Mesothelial cell of epicardium (in vitro differentiated cells): ENCODE measurements around the gene MCAT. TPM values are rescaled to one million over a fixed set of nuclear protein-coding genes. Genes with fewer than 3 reads are reported as not detected.

Source experiments
- DNase-seq, 2 experiments: peaks; one replicate each; pipeline ENCODE4 v3.0.0; 2021; ENCODE audit warnings: low spot score in 2 of 2; ENCODE audit not compliant: unreplicated experiment in 2 of 2
- H3K27ac Mint-ChIP-seq: 2 replicates; pipeline ENCODE4 v1.8.0; 2021; ENCODE audit warnings: mixed read lengths
- H3K27me3 Mint-ChIP-seq: 2 replicates; pipeline ENCODE4 v1.8.0; 2021; ENCODE audit warnings: low read depth, mixed read lengths
- H3K36me3 Mint-ChIP-seq: 2 replicates; pipeline ENCODE4 v1.8.0; 2021; ENCODE audit warnings: mixed read lengths
- H3K4me1 Mint-ChIP-seq: 2 replicates; pipeline ENCODE4 v1.8.0; 2021; ENCODE audit warnings: mixed read lengths
- H3K4me3 Mint-ChIP-seq: 2 replicates; pipeline ENCODE4 v1.8.0; 2021; ENCODE audit warnings: mild to moderate bottlenecking, moderate library complexity, mixed read lengths
- H3K9me3 Mint-ChIP-seq: 2 replicates; pipeline ENCODE4 v1.8.0; 2021; ENCODE audit warnings: mixed read lengths
- CTCF ChIP-seq: fragments of 200-600 bp; sonication (generic); IDR thresholded peaks from one replicate; pipeline ENCODE4 v1.5.0; 2021; ENCODE audit warnings: antibody characterized with exemption; ENCODE audit not compliant: unreplicated experiment
- total RNA-seq: library from RNA; stranded (reverse); gene quantifications from 3 replicates; pipeline ENCODE4 v1.2.1, GENCODE V29; 2021

Gene MCAT
- total RNA-seq, 1 donor from 2014 or later: 18.1 TPM

GRCh38 chr22:43160497-43161126, 17.4 kb upstream of the MCAT start:
- Mint-ChIP-seq H3K27me3 (no peaks in the 10 kb centered on the region), H3K27ac (no peak overlapping the region), H3K4me1 (peaks cover 4% of the 10 kb centered on the region), H3K36me3 (no peaks in the 10 kb centered on the region), H3K9me3 (no peaks in the 10 kb centered on the region), H3K4me3 (no peak overlapping the region)
- no peak for DNase-seq
- TF ChIP-seq CTCF: no peak

GRCh38 chr22:43159484-43160178, 16.4 kb upstream of the MCAT start:
- Mint-ChIP-seq H3K36me3 (no peaks in the 10 kb centered on the region), H3K9me3 (no peaks in the 10 kb centered on the region), H3K4me1 (peaks cover 4% of the 10 kb centered on the region), H3K27me3 (no peaks in the 10 kb centered on the region), H3K4me3 (no peak overlapping the region), H3K27ac (no peak overlapping the region)
- no peak for TF ChIP-seq CTCF
- no peak for DNase-seq

GRCh38 chr22:43158778-43159483, 15.7 kb upstream of the MCAT start:
- no peak for DNase-seq
- H3K9me3 Mint-ChIP-seq: no peaks in the 10 kb centered on the region
- H3K27ac Mint-ChIP-seq: no peak overlapping the region
- H3K27me3 Mint-ChIP-seq: no peaks in the 10 kb centered on the region
- no peak overlapping the region for H3K4me3 Mint-ChIP-seq
- H3K4me1 Mint-ChIP-seq: no peaks in the 10 kb centered on the region
- TF ChIP-seq CTCF: no peak
- no peaks in the 10 kb centered on the region for H3K36me3 Mint-ChIP-seq

GRCh38 chr22:43157874-43158546, 14.8 kb upstream of the MCAT start:
- H3K4me1 Mint-ChIP-seq: peaks cover 1% of the 10 kb centered on the region
- no peaks in the 10 kb centered on the region for H3K36me3 Mint-ChIP-seq
- no peak overlapping the region for H3K27ac Mint-ChIP-seq
- H3K27me3 Mint-ChIP-seq: no peaks in the 10 kb centered on the region
- H3K4me3 Mint-ChIP-seq: no peak overlapping the region
- H3K9me3 Mint-ChIP-seq: no peaks in the 10 kb centered on the region
- DNase-seq: no peak
- no peak for TF ChIP-seq CTCF

- no peaks in the 10 kb centered on the region for H3K27me3 Mint-ChIP-seq
- H3K4me3 Mint-ChIP-seq: no peak overlapping the region
- no peak for TF ChIP-seq CTCF
- H3K9me3 Mint-ChIP-seq: no peaks in the 10 kb centered on the region
- H3K27ac Mint-ChIP-seq: no peak overlapping the region
- no peaks in the 10 kb centered on the region for H3K36me3 Mint-ChIP-seq
- no peak for DNase-seq
- peaks cover 7% of the 10 kb centered on the region for H3K4me1 Mint-ChIP-seq
Measured at GRCh38 chr22:43156413-43156812, 13.2 kb upstream of the MCAT start.
